ENCODE results near the gene ZMYM4.

ZMYM4 gene

DNA sequence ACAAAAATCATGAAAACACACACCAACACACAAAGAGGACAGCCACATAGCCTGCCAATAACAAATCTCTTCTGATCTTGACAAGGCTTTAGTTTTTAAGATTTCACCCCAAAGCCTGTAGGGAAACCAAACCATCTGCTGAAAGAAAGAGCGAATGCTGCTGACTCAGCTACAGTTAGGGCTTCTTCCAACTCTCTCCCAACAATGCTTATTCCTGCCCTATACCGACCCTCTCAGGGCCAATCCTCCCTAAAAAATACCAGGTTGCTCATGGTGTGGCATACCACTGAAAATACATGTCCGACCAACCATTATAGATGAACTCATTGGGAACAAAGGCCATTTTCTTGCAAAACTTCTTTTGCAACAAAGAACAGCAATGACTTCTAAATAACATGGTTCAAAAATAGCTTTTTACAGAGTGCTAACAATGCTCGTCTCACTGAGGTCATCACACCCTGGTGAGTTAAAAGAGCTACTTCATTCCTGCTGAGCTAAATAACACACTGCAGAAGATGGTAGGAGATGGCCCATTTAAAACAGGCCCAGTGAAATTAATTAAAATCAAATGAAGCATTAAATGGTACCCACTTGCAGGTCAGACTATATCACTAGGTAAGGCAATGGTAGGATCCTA lies 202.6 kb downstream of the ZMYM4 start:
- TF ChIP-seq SIN3A (IDR thresholded peaks at IDR 0.05; ENCODE audit: borderline replicate concordance, insufficient read depth, low read length), result no peak
- TF ChIP-seq, protein P1, sequence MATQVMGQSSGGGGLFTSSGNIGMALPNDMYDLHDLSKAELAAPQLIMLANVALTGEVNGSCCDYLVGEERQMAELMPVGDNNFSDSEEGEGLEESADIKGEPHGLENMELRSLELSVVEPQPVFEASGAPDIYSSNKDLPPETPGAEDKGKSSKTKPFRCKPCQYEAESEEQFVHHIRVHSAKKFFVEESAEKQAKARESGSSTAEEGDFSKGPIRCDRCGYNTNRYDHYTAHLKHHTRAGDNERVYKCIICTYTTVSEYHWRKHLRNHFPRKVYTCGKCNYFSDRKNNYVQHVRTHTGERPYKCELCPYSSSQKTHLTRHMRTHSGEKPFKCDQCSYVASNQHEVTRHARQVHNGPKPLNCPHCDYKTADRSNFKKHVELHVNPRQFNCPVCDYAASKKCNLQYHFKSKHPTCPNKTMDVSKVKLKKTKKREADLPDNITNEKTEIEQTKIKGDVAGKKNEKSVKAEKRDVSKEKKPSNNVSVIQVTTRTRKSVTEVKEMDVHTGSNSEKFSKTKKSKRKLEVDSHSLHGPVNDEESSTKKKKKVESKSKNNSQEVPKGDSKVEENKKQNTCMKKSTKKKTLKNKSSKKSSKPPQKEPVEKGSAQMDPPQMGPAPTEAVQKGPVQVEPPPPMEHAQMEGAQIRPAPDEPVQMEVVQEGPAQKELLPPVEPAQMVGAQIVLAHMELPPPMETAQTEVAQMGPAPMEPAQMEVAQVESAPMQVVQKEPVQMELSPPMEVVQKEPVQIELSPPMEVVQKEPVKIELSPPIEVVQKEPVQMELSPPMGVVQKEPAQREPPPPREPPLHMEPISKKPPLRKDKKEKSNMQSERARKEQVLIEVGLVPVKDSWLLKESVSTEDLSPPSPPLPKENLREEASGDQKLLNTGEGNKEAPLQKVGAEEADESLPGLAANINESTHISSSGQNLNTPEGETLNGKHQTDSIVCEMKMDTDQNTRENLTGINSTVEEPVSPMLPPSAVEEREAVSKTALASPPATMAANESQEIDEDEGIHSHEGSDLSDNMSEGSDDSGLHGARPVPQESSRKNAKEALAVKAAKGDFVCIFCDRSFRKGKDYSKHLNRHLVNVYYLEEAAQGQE (IDR thresholded peaks at IDR 0.05; ENCODE audit: insufficient read depth in 1 of 2, low read depth in 2 of 2, low read length in 2 of 2), result no peak
- TF ChIP-seq FOXP2 (optimal IDR thresholded peaks at IDR 0.05; ENCODE audit: borderline replicate concordance, extremely low read depth, extremely low read length, insufficient read depth), result no peak
- no peak for TF ChIP-seq TAF1 (IDR thresholded peaks at IDR 0.05; ENCODE audit: borderline replicate concordance, insufficient read depth, low read length)
- TF ChIP-seq POLR2AphosphoS5 (IDR thresholded peaks at IDR 0.05; ENCODE audit: low read depth, low read length), result no peak
